GM12878 (cell line): Measurements from ENCODE around the gene OGA. TPM values are rescaled to one million over a fixed set of nuclear protein-coding genes. Genes with fewer than 3 reads are reported as not detected.

Experiments used
- ATAC-seq: fragments of 200-7000 bp; cut with Tn5 transposase; 3 replicates; pipeline ENCODE4 v1.9.1; 2020; ENCODE audit warnings: mild to moderate bottlenecking, moderate library complexity
- BruUV-seq: library from RNA; stranded (reverse); fragments of 400-500 nt; replicated peaks from 2 replicates; lab custom pipeline; 2021; lab: Mats Ljungman, UMichigan
- CTCF ChIA-PET: fragments of 300-600 bp; sonication (Branson Sonifier 250); formaldehyde crosslinking; extraction: SDS; loops from one replicate; lab custom pipeline; 2021; ENCODE audit warnings: inconsistent platforms; lab: Yijun Ruan, JAX
- POLR2A ChIA-PET: fragments of 350-600 bp; formaldehyde crosslinking; extraction: SDS; loops from one replicate; lab custom pipeline; 2021; ENCODE audit warnings: inconsistent platforms; lab: Charles Lee
- RAD21 ChIA-PET: fragments of 300-600 bp; sonication (Branson Sonifier 250); formaldehyde crosslinking; loops from one replicate; lab custom pipeline; 2023; ENCODE audit warnings: antibody characterized with exemption; ENCODE audit not compliant: unreplicated experiment; lab: Charles Lee
- SMC1A ChIA-PET: fragments of 300-600 bp; sonication (Branson Sonifier 250); formaldehyde crosslinking; loops from one replicate; lab custom pipeline; 2023; ENCODE audit not compliant: unreplicated experiment, uncharacterized antibody; lab: Charles Lee
- DNase-seq: peaks from one replicate; pipeline ENCODE4 v3.0.0-alpha.2; 2011; ENCODE audit warnings: low read depth, low spot score
- FAIRE-seq: peaks from 3 replicates; lab custom pipeline; 2011; peaks lifted over from hg19 to GRCh38; lab: Jason Lieb, UNC
- H2AFZ ChIP-seq: 2 replicates; pipeline ENCODE4 v1.6.0; 2011; ENCODE audit warnings: low read depth, low read length, control low read depth; ENCODE audit not compliant: control insufficient read depth
- H3K27ac ChIP-seq: 2 replicates; pipeline ENCODE4 v1.5.1; 2011; ENCODE audit warnings: control low read depth; ENCODE audit not compliant: control insufficient read depth, insufficient read depth
- H3K27me3 ChIP-seq, 2 experiments: replicated peaks in 1 of 2; 2 replicates each; pipeline versions ENCODE4 v1.6.0 to v1.6.1; 2011; ENCODE audit warnings: low read length in 1 of 2; ENCODE audit not compliant: control insufficient read depth in 2 of 2, insufficient read depth in 2 of 2
- H3K36me3 ChIP-seq, 2 experiments: 2 replicates each; pipeline ENCODE4 v1.5.1; 2011; ENCODE audit warnings: low read length in 1 of 2; ENCODE audit not compliant: control insufficient read depth in 2 of 2, insufficient read depth in 2 of 2
- H3K4me1 ChIP-seq: 2 replicates; pipeline ENCODE4 v1.6.1; 2011; ENCODE audit warnings: mild to moderate bottlenecking, low read length, moderate library complexity, mixed read lengths; ENCODE audit not compliant: control insufficient read depth, insufficient read depth
- H3K4me2 ChIP-seq: 2 replicates; pipeline ENCODE4 v1.6.0; 2011; ENCODE audit warnings: control low read depth; ENCODE audit not compliant: control insufficient read depth, insufficient read depth
- H3K4me3 ChIP-seq: fragments of 200-600 bp; sonication (generic); 2 replicates; pipeline ENCODE4 v1.5.1; 2016
- H3K79me2 ChIP-seq: 2 replicates; pipeline ENCODE4 v1.6.0; 2011; ENCODE audit warnings: low read length; ENCODE audit not compliant: control insufficient read depth, insufficient read depth
- H3K9ac ChIP-seq: 2 replicates; pipeline ENCODE4 v1.8.0; 2011; ENCODE audit warnings: low read length, control low read depth, mixed read lengths; ENCODE audit not compliant: control insufficient read depth, insufficient read depth
- H3K9me3 ChIP-seq: replicated peaks from 3 replicates; pipeline ENCODE4 v1.5.1; 2011; ENCODE audit warnings: mild to moderate bottlenecking, low read length; ENCODE audit not compliant: control insufficient read depth, insufficient read depth
- H4K20me1 ChIP-seq: 2 replicates; pipeline ENCODE4 v1.6.0; 2011; ENCODE audit not compliant: control insufficient read depth, insufficient read depth
- BACH1 ChIP-seq: fragments of 450-650 bp; IDR thresholded peaks from 2 replicates; pipeline ENCODE4 v1.6.1; 2017; ENCODE audit warnings: mild to moderate bottlenecking, borderline replicate concordance
- GATAD2B ChIP-seq: fragments of 450-650 bp; conservative IDR thresholded peaks from 2 replicates; pipeline ENCODE4 v1.6.1; 2017; ENCODE audit warnings: low read depth, mild to moderate bottlenecking, moderate library complexity
- HDGF ChIP-seq: fragments of 450-650 bp; IDR thresholded peaks from 2 replicates; pipeline ENCODE4 v1.6.1; 2016; ENCODE audit warnings: antibody characterized with exemption
- IKZF1 ChIP-seq: fragments of 450-650 bp; conservative IDR thresholded peaks from 2 replicates; pipeline ENCODE4 v1.6.1; 2017; ENCODE audit warnings: antibody characterized with exemption, mild to moderate bottlenecking
- IRF4 ChIP-seq: IDR thresholded peaks from 2 replicates; pipeline ENCODE4 v1.6.1; 2011; ENCODE audit warnings: low read depth, low read length
- LARP7 ChIP-seq: fragments of 450-650 bp; IDR thresholded peaks from 2 replicates; pipeline ENCODE4 v1.6.1; 2017; ENCODE audit warnings: mild to moderate bottlenecking
- POLR2A ChIP-seq: IDR thresholded peaks from 2 replicates; pipeline ENCODE4 v1.6.1; 2011; ENCODE audit warnings: low read depth, mild to moderate bottlenecking, low read length
- SUZ12 ChIP-seq: fragments of 200-600 bp; sonication (generic); IDR thresholded peaks from one replicate; pipeline ENCODE4 v1.6.1; 2018; ENCODE audit warnings: antibody characterized with exemption, mild to moderate bottlenecking; ENCODE audit not compliant: unreplicated experiment
- YY1 ChIP-seq: IDR thresholded peaks from 2 replicates; pipeline ENCODE4 v1.6.1; 2011; ENCODE audit warnings: low read depth, mild to moderate bottlenecking, low read length
- WGBS: methylation state at CpG from one replicate; pipeline ENCODE4 v1.1.6; 2016; ENCODE audit warnings: low lambda C conversion rate; ENCODE audit not compliant: insufficient replicate concordance, insufficient coverage; ENCODE audit errors: missing lambda C conversion rate; 5-methylcytosine and 5-hydroxymethylcytosine counted together
- in situ Hi-C: fragments of 300-500 bp; cut with MboI; formaldehyde crosslinking; loops from 9 replicates; pipeline ENCODE4 v1.14.3; 2018; ENCODE audit warnings: mixed read lengths
- intact Hi-C: fragments of 100-400 bp; cut with micrococcal nuclease; formaldehyde crosslinking; loops from one replicate; pipeline ENCODE4 v1.14.2; 2022; ENCODE audit not compliant: unreplicated experiment
- polyA plus RNA-seq, 11 experiments: library from polyadenylated mRNA; depleted of rRNA in 4 of 11; unstranded in 6 of 11; stranded (reverse) in 5 of 11; fragments of >200 nt; fragmentation: Nextera tagmentation in 4 of 11; fragmentation: Illumina TruSeq in 1 of 11; extraction: Ambion mirVana in 4 of 11; extraction: Trizol in 1 of 11; gene quantifications; 1 replicate in 1 of 11; 2 replicates in 10 of 11; pipeline versions ENCODE4 v1.2.1 to v1.2.3, GENCODE V29; 2011 to 2016; ENCODE audit warnings: inconsistent platforms in 2 of 11, missing spikeins in 2 of 11, low read depth in 1 of 11
- total RNA-seq, 4 experiments: library from RNA; depleted of rRNA in 3 of 4; stranded (reverse); fragments of >200 nt in 3 of 4; fragmentation: Illumina TruSeq in 1 of 4; extraction: Trizol in 1 of 4; gene quantifications; 2 replicates each; pipeline versions ENCODE4 v1.2.1 to v1.2.3, GENCODE V29; 2013 to 2021
- TF ChIP-seq, protein P1 (sequence below): IDR thresholded peaks from 2 replicates; pipeline ENCODE4 v1.6.1; 2012; ENCODE audit warnings: low read depth, low read length, improper control_type of control experiment
- TF ChIP-seq, protein P2 (sequence below): fragments of 450-650 bp; IDR thresholded peaks from 2 replicates; pipeline ENCODE4 v1.6.1; 2017; ENCODE audit warnings: mild to moderate bottlenecking, moderate library complexity
- TF ChIP-seq, protein P3 (sequence below), 3 experiments: IDR thresholded peaks in 2 of 3; conservative IDR thresholded peaks in 1 of 3; 2 replicates each; pipeline ENCODE4 v1.5.1; 2011; ENCODE audit warnings: low read depth in 3 of 3, low read length in 3 of 3, mild to moderate bottlenecking in 3 of 3, control low read depth in 2 of 3, moderate library complexity in 2 of 3, inconsistent platforms in 1 of 3, mixed read lengths in 1 of 3; ENCODE audit not compliant: control insufficient read depth in 2 of 3, insufficient read depth in 1 of 3; ENCODE audit errors: extremely low read depth in 1 of 3
- TF ChIP-seq, protein P4 (sequence below): fragments of 450-650 bp; IDR thresholded peaks from 2 replicates; pipeline ENCODE4 v1.6.1; 2016; ENCODE audit warnings: mild to moderate bottlenecking

OGA gene
- total and polyA plus RNA-seq, 10 of the 15 experiments (the other 5 are each of a cell fraction or from before 2014, with no cell fraction given) = 23.0 to 145 (median 85.2) TPM

DNA sequence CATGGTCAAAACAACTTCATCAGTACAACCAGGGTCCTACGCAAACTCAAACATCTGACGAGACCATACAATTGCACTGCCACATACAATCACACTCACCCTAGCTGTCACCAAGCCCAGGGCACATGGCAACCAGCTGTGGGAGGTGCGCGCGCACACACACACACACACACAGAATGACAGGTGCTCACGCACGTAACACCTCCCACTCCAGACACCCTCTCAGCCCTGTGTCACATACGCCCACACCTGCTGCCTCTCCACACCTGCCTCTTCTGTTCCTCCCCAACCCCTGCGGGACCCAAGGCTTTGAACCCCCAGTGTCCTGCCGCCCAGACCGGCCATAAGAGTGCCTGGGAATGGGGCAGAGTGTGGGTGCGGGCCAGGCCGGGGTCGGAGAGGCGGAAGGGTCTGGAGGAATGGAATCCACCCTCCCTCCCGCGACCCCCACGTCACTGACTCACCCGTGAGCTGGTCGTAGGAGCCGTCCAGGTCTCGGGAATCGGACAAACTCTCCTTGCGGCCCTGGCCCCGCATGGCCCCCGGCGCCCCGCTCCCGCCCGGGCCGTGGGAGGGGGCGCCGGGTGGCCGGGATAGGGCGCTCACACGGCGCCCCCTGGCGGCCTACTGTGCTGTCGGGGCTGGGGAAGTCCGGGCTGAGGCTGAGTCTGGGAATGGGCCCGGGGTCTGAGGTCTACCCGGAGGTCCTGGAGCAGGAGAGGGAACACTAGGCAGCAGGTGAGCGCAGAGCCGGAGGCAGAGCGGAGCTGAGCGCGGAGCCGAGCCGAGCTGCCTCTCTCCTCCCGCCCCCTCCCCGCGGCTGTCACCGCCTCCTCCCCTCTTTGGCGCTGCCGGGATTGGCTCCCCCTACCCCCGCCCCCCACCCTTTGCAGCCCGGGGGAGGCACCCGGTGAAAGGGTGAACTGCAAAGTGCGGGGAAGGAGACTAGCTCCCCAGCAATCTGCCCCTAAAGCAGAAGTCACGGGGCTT, 25.1 kb upstream of the OGA start, which contains the start of gene KCNIP2:
KCNIP2 (minus strand) TSS at position 769 of the 990 bp plus-strand sequence; CDS start at position 537, 232 bp downstream.
- H3K79me2 ChIP-seq = no peaks in the 10 kb centered on the region; the same call in 1 of the 2 replicates
- peaks cover 2 to 6% of the 10 kb centered on the region in 2 experiments; a peak in 2 of 4 replicates for H3K36me3 ChIP-seq
- no peaks in the 10 kb centered on the region; the same call in 1 of the 2 replicates for H4K20me1 ChIP-seq
- ChIA-PET CTCF (interaction anchor here (0.6 to 17.0 kb wide), 12 partner anchors 8 to 241 kb away, joined by 3 to 697 read pairs (median 5); no protein-coding TSS in a partner anchor), SMC1A (interaction anchor here (1.1 to 13.6 kb wide), 8 partner anchors 16 to 229 kb away, joined by 3 to 407 read pairs (median 26); no protein-coding TSS in a partner anchor), RAD21 (interaction anchor here (0.6 to 9.5 kb wide), 15 partner anchors 13 to 256 kb away, joined by 3 to 538 read pairs (median 4); partner anchors contain the start of genes OGA and POLL), POLR2A (interaction anchor here (0.5 to 1.6 kb wide), 4 partner anchors 21 to 252 kb away, joined by 3 to 4 read pairs (median 3); partner anchors contain the start of gene OGA)
- H3K4me1 ChIP-seq = peaks cover 23% of the 10 kb centered on the region
- FAIRE-seq (no peak), DNase-seq (no peak), ATAC-seq (peak; percentile 43)
- in situ Hi-C loops (loop anchor here (5.0 kb wide), 2 partner anchors 164 to 229 kb away; no protein-coding TSS in a partner anchor), intact Hi-C loops (loop anchor here (5.0 kb wide), 1 partner anchor 59 kb away; no protein-coding TSS in a partner anchor)
- no peak within 1 kb of the TSS for H3K27ac ChIP-seq
- H2AFZ ChIP-seq = no peak within 1 kb of the TSS
- WGBS = 20% methylated on average over 36 of the region's 60 CpGs
- BruUV-seq = no TSS peak
- H3K27me3 ChIP-seq = no peaks in the 10 kb centered on the region
- peak within 1 kb of the TSS; percentile 42 for H3K4me3 ChIP-seq
- H3K9me3 ChIP-seq = no peaks in the 10 kb centered on the region
- H3K9ac ChIP-seq = no peak within 1 kb of the TSS
- H3K4me2 ChIP-seq = peak within 1 kb of the TSS; percentile 64
- TF ChIP-seq YY1 = peak; percentile 44; the same call in 1 of the 2 replicates
- no peak; the same call in 1 of the 2 replicates for TF ChIP-seq LARP7
- TF ChIP-seq IKZF1 = peak; percentile 65
- TF ChIP-seq, protein P1, sequence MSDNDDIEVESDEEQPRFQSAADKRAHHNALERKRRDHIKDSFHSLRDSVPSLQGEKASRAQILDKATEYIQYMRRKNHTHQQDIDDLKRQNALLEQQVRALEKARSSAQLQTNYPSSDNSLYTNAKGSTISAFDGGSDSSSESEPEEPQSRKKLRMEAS = no peak
- peak; percentile 59; the same call in 1 of the 2 replicates for TF ChIP-seq BACH1
- no peak for TF ChIP-seq IRF4
- TF ChIP-seq, protein P2, sequence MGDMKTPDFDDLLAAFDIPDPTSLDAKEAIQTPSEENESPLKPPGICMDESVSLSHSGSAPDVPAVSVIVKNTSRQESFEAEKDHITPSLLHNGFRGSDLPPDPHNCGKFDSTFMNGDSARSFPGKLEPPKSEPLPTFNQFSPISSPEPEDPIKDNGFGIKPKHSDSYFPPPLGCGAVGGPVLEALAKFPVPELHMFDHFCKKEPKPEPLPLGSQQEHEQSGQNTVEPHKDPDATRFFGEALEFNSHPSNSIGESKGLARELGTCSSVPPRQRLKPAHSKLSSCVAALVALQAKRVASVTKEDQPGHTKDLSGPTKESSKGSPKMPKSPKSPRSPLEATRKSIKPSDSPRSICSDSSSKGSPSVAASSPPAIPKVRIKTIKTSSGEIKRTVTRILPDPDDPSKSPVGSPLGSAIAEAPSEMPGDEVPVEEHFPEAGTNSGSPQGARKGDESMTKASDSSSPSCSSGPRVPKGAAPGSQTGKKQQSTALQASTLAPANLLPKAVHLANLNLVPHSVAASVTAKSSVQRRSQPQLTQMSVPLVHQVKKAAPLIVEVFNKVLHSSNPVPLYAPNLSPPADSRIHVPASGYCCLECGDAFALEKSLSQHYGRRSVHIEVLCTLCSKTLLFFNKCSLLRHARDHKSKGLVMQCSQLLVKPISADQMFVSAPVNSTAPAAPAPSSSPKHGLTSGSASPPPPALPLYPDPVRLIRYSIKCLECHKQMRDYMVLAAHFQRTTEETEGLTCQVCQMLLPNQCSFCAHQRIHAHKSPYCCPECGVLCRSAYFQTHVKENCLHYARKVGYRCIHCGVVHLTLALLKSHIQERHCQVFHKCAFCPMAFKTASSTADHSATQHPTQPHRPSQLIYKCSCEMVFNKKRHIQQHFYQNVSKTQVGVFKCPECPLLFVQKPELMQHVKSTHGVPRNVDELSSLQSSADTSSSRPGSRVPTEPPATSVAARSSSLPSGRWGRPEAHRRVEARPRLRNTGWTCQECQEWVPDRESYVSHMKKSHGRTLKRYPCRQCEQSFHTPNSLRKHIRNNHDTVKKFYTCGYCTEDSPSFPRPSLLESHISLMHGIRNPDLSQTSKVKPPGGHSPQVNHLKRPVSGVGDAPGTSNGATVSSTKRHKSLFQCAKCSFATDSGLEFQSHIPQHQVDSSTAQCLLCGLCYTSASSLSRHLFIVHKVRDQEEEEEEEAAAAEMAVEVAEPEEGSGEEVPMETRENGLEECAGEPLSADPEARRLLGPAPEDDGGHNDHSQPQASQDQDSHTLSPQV = 0 out of 2 replicates have a peak, but pooled peaks have one; percentile 39
- peak; percentile 80 for TF ChIP-seq GATAD2B
- TF ChIP-seq POLR2A = peak; percentile 40
- no peak for TF ChIP-seq SUZ12
- peak; percentile 55; the same call in 1 of the 2 replicates for TF ChIP-seq HDGF
- TF ChIP-seq, protein P3, sequence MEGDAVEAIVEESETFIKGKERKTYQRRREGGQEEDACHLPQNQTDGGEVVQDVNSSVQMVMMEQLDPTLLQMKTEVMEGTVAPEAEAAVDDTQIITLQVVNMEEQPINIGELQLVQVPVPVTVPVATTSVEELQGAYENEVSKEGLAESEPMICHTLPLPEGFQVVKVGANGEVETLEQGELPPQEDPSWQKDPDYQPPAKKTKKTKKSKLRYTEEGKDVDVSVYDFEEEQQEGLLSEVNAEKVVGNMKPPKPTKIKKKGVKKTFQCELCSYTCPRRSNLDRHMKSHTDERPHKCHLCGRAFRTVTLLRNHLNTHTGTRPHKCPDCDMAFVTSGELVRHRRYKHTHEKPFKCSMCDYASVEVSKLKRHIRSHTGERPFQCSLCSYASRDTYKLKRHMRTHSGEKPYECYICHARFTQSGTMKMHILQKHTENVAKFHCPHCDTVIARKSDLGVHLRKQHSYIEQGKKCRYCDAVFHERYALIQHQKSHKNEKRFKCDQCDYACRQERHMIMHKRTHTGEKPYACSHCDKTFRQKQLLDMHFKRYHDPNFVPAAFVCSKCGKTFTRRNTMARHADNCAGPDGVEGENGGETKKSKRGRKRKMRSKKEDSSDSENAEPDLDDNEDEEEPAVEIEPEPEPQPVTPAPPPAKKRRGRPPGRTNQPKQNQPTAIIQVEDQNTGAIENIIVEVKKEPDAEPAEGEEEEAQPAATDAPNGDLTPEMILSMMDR (IDR thresholded peaks at IDR 0.05 in 2 of 3, conservative IDR thresholded peaks at IDR 0.05 in 1 of 3; ENCODE audit: control insufficient read depth in 2 of 3, extremely low read depth in 1 of 3, insufficient read depth in 1 of 3, low read depth in 3 of 3, low read length in 3 of 3) = peak; percentile 60 to 73 (median 67)
- TF ChIP-seq, protein P4, sequence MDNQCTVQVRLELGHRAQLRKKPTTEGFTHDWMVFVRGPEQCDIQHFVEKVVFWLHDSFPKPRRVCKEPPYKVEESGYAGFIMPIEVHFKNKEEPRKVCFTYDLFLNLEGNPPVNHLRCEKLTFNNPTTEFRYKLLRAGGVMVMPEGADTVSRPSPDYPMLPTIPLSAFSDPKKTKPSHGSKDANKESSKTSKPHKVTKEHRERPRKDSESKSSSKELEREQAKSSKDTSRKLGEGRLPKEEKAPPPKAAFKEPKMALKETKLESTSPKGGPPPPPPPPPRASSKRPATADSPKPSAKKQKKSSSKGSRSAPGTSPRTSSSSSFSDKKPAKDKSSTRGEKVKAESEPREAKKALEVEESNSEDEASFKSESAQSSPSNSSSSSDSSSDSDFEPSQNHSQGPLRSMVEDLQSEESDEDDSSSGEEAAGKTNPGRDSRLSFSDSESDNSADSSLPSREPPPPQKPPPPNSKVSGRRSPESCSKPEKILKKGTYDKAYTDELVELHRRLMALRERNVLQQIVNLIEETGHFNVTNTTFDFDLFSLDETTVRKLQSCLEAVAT = peak; percentile 34; the same call in 1 of the 2 replicates
